GM12801 (cell line): ENCODE data around the gene PPT1.

Experiments used
- CTCF ChIP-seq: IDR thresholded peaks from one replicate; pipeline ENCODE4 v1.5.1; 2011; ENCODE audit warnings: control low read depth; ENCODE audit not compliant: insufficient read length; ENCODE audit errors: extremely low read depth

Gene PPT1

GRCh38 chr1:40073062-40073461 lies 24.0 kb downstream of the PPT1 start:
- no peak for TF ChIP-seq CTCF

GRCh38 chr1:40072142-40072541 lies 24.9 kb downstream of the PPT1 start:
- TF ChIP-seq CTCF, result no peak

- no peak for TF ChIP-seq CTCF
These were observed 29.2 kb downstream of the PPT1 start for GRCh38 chr1:40067851-40068250.

GRCh38 chr1:40067023-40067422 lies 30.0 kb downstream of the PPT1 start:
- TF ChIP-seq CTCF, result no peak

- no peak for TF ChIP-seq CTCF
These were observed 32.1 kb downstream of the PPT1 start for GRCh38 chr1:40064797-40065499.

GRCh38 chr1:40059960-40060750 lies 36.9 kb downstream of the PPT1 start:
- TF ChIP-seq CTCF, result no peak

GRCh38 chr1:40059338-40059959 lies 37.6 kb downstream of the PPT1 start:
- TF ChIP-seq CTCF, result no peak
